ENCODE results near the gene TMEM266.
A peak's percentile ranks its signal among the peaks of the same experiment; 100 is the strongest.

Gene TMEM266

GRCh38 chr15:76135516-76135915, 75.7 kb downstream of the TMEM266 start:
- no peak for DNase-seq

- DNase-seq = no peak
Measured at GRCh38 chr15:76138436-76138835, 78.7 kb downstream of the TMEM266 start.

- DNase-seq = peak; percentile 61 to 88
Measured at GRCh38 chr15:76139368-76140073, 79.7 kb downstream of the TMEM266 start.

GRCh38 chr15:76140074-76140464, 80.3 kb downstream of the TMEM266 start:
- peak in 1 of 2 experiments; percentile 40 for DNase-seq

GRCh38 chr15:76146812-76147211, 87.0 kb downstream of the TMEM266 start:
- peak; percentile 5 to 22 for DNase-seq

GRCh38 chr15:76147906-76148570, 88.3 kb downstream of the TMEM266 start:
- DNase-seq = peak in 1 of 2 experiments; percentile 54

- DNase-seq = no peak
Measured at GRCh38 chr15:76149291-76149915, 89.6 kb downstream of the TMEM266 start.

GRCh38 chr15:76150513-76150912, 90.7 kb downstream of the TMEM266 start:
- DNase-seq = peak in 1 of 2 experiments; percentile 63

GRCh38 chr15:76150971-76151598, 91.3 kb downstream of the TMEM266 start:
- DNase-seq = peak; percentile 73 to 85

- DNase-seq = no peak
Measured at GRCh38 chr15:76151599-76151974, 91.8 kb downstream of the TMEM266 start.

- no peak for DNase-seq
Measured at GRCh38 chr15:76152197-76152596, 92.4 kb downstream of the TMEM266 start.

- DNase-seq = no peak
Measured at GRCh38 chr15:76153241-76154197, 93.7 kb downstream of the TMEM266 start.

GRCh38 chr15:76155731-76156130, 95.9 kb downstream of the TMEM266 start:
- no peak for DNase-seq

GRCh38 chr15:76158226-76158625, 98.4 kb downstream of the TMEM266 start:
- DNase-seq = no peak

- DNase-seq = no peak
Measured at GRCh38 chr15:76158815-76159214, 99.0 kb downstream of the TMEM266 start.

- no peak for DNase-seq
Measured at GRCh38 chr15:76159282-76159681, 99.5 kb downstream of the TMEM266 start.

- no peak for DNase-seq
Measured at GRCh38 chr15:76160426-76161152, 100.8 kb downstream of the TMEM266 start.

- DNase-seq = no peak
Measured at GRCh38 chr15:76161153-76162035, 101.6 kb downstream of the TMEM266 start.

GRCh38 chr15:76162036-76162398, 102.2 kb downstream of the TMEM266 start:
- DNase-seq = no peak

- no peak for DNase-seq
Measured at GRCh38 chr15:76162784-76163456, 103.1 kb downstream of the TMEM266 start.

All from NCI-H526 (cell line).